Measurements from ENCODE around the gene AURKB. TPM values are rescaled to one million over a fixed set of nuclear protein-coding genes. Genes with fewer than 3 reads are reported as not detected.

The AURKB gene
- total RNA-seq, 1 experiment from 2014 or later, result 71.0 TPM

DNA sequence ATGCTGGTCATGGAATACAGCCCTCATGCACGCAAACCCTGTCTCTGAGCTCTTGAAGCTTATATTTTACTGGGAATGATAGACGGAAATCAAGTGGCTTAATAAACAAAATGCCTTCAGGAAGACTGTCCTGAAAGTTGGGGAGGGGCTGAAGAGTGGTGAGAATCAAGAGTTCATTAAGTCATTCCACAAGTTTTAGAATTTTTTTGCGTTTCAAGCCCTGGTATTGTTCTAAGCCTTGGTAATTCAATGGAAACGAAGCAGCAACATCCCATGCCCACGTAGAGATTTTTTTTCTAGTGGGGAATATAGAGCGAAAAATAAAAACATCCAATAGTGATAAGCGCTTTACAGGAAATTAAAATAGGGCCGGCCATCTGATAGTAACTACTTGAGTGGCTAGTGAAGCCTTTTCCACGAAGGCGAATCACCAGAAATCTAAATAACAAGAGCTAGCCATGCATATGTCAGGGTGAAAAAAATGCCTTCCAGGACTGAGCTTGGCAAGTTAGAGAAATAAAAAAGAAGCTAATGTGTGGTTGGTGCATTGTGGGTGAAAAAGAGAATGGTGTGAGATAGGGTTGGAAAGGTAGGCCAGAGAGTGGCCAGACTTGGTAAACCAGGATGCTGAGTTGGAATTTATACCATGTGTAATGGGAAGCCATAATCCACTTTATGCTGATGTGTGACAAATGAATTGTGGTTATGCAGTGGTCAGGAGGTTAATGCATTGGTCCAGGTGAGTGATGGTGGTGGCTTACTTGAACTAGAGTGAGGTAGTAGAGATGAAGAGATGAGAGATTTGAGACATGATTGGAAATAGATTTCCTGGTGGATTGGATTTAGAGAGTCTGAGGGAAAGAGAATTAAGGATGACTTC, 39.5 kb upstream of the AURKB start:
- Histone ChIP-seq H3K9me3 (ENCODE audit: low read length) (no peaks in the 10 kb centered on the region), H3K4me3 (ENCODE audit: low read length) (peak overlapping the region; percentile 73), H3K9me2 (replicated peaks; ENCODE audit: insufficient read depth, low read length) (no peaks in the 10 kb centered on the region), H3K27ac (ENCODE audit: low read length) (peak overlapping the region; percentile 67), H4K20me1 (ENCODE audit: insufficient read depth, low read depth, low read length) (no peaks in the 10 kb centered on the region), H3K36me3 (ENCODE audit: insufficient read depth, low read length) (peaks cover 18% of the 10 kb centered on the region), H2AFZ (ENCODE audit: low read length) (no peak overlapping the region), H3K4me1 (ENCODE audit: low read length) (peaks cover 20% of the 10 kb centered on the region), H3K4me2 (ENCODE audit: low read depth, low read length, poor library complexity, severe bottlenecking) (peak overlapping the region; percentile 75), H3K9ac (ENCODE audit: low read length) (peak overlapping the region; percentile 77), H3K27me3 (ENCODE audit: low read length) (no peaks in the 10 kb centered on the region), H3K79me2 (ENCODE audit: low read length) (peaks cover 55% of the 10 kb centered on the region)
- peak; percentile 53 for DNase-seq

DNA sequence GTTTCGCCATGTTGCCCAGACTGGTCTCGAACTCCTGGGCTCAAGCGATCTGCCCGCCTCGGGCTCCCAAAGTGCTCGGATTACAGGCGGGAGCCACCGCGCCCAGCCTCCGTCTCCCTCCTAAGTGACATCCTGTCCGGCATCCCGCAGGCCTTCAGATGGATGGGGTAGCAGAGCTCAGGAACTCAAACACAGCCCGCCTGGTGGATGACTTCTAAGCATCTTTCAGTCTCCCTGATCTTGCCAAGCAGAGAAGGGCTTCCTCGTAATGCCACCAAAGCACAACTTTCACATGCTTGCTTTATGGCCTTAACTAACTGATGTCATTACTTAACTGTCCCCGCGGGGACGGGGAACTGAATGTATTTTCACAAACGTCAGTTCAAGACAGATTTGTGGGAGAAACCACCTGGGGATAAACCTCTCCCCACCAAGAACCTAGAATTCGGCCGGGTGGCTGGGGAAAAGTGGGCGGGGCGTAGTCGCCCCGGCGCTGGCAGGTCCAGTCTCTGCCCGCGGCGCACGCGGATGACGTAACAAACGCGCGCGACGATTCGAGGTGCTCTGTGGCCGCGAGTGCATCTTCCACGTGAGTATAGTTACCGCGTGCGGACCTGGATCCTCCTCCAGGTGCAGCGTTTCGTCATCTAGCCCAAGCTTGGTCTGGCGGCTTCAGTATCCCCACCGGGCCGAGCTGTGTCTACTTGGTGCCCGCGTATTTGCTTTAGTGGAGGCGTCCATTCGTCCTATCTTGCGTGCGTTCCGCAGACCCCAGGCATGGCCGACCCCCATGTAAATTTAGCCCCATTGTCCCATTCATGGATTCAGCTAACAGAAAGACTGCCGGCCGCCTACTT, 38.6 kb upstream of the AURKB start, which contains the start of gene PFAS:
Gene PFAS (plus strand): TSS at position 539 of the 857 bp plus-strand sequence. CDS start 4,649 bp downstream, outside the sequence.
- Histone ChIP-seq H2AFZ (ENCODE audit: low read length) (no peak within 1 kb of the TSS), H4K20me1 (ENCODE audit: insufficient read depth, low read depth, low read length) (no peaks in the 10 kb centered on the region), H3K9me3 (ENCODE audit: low read length) (no peaks in the 10 kb centered on the region), H3K9ac (ENCODE audit: low read length) (peak within 1 kb of the TSS; percentile 77), H3K79me2 (ENCODE audit: low read length) (peaks cover 62% of the 10 kb centered on the region), H3K4me2 (ENCODE audit: low read depth, low read length, poor library complexity, severe bottlenecking) (peak within 1 kb of the TSS; percentile 75), H3K4me3 (ENCODE audit: low read length) (peak within 1 kb of the TSS; percentile 73), H3K36me3 (ENCODE audit: insufficient read depth, low read length) (peaks cover 17% of the 10 kb centered on the region), H3K27me3 (ENCODE audit: low read length) (no peaks in the 10 kb centered on the region), H3K4me1 (ENCODE audit: low read length) (peaks cover 20% of the 10 kb centered on the region), H3K9me2 (replicated peaks; ENCODE audit: insufficient read depth, low read length) (no peaks in the 10 kb centered on the region), H3K27ac (ENCODE audit: low read length) (peak within 1 kb of the TSS; percentile 94)
- DNase-seq, result peak; percentile 99

DNA sequence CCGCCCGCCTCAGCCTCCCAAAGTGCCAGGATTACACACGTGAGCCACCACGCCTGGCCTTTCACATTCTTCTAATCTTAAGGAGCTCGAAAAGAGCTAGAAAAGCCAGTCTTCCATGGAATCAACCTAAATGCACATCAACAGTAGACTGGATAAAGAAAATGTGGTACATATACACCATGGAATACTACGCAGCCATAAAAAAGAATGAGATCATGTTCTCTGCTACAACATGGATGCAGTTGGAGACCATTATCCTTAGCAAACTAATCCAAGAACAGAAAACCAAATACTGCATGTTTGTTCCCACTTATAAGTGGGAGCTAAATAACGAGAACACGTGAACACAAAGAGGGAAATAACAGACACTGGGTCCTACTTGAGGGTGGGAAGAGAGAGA, 34.4 kb upstream of the AURKB start:
- H3K36me3 ChIP-seq (ENCODE audit: insufficient read depth, low read length), result peaks cover 8% of the 10 kb centered on the region
- no peak overlapping the region for H2AFZ ChIP-seq (ENCODE audit: low read length)
- peaks cover 40% of the 10 kb centered on the region for H3K79me2 ChIP-seq (ENCODE audit: low read length)
- H3K9me3 ChIP-seq (ENCODE audit: low read length), result no peaks in the 10 kb centered on the region
- no peak overlapping the region for H3K9ac ChIP-seq (ENCODE audit: low read length)
- DNase-seq, result no peak
- no peaks in the 10 kb centered on the region for H3K9me2 ChIP-seq (replicated peaks; ENCODE audit: insufficient read depth, low read length)
- no peak overlapping the region for H3K4me3 ChIP-seq (ENCODE audit: low read length)
- H3K27ac ChIP-seq (ENCODE audit: low read length), result no peak overlapping the region
- H3K4me2 ChIP-seq (ENCODE audit: low read depth, low read length, poor library complexity, severe bottlenecking), result no peak overlapping the region
- H4K20me1 ChIP-seq (ENCODE audit: insufficient read depth, low read depth, low read length), result no peaks in the 10 kb centered on the region
- no peaks in the 10 kb centered on the region for H3K27me3 ChIP-seq (ENCODE audit: low read length)
- peaks cover 10% of the 10 kb centered on the region for H3K4me1 ChIP-seq (ENCODE audit: low read length)

DNA sequence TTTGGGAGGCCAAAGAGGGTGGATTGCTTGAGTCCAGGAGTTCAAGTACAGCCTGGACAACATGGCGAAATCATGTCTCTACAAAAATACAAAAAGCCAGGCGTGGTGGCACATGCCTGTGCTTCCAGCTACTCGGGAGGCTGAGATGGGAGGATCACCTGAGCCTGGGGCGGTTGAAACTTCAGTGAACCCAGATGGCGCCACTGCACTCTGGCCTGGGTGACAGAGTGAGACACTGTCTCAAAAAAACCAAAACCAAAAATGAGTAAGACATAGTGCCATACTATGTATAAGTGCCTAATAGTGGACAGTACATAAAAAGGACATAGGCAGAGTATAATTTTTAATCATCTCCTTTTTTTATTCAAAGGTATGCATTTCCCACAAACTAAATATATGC, 33.5 kb upstream of the AURKB start:
- Histone ChIP-seq H4K20me1 (ENCODE audit: insufficient read depth, low read depth, low read length) (no peaks in the 10 kb centered on the region), H3K4me1 (ENCODE audit: low read length) (peaks cover 10% of the 10 kb centered on the region), H3K27ac (ENCODE audit: low read length) (no peak overlapping the region), H3K9me2 (replicated peaks; ENCODE audit: insufficient read depth, low read length) (no peaks in the 10 kb centered on the region), H3K79me2 (ENCODE audit: low read length) (peaks cover 34% of the 10 kb centered on the region), H3K36me3 (ENCODE audit: insufficient read depth, low read length) (peaks cover 8% of the 10 kb centered on the region), H3K4me3 (ENCODE audit: low read length) (no peak overlapping the region), H3K9me3 (ENCODE audit: low read length) (no peaks in the 10 kb centered on the region), H3K27me3 (ENCODE audit: low read length) (no peaks in the 10 kb centered on the region), H2AFZ (ENCODE audit: low read length) (no peak overlapping the region), H3K9ac (ENCODE audit: low read length) (no peak overlapping the region), H3K4me2 (ENCODE audit: low read depth, low read length, poor library complexity, severe bottlenecking) (no peak overlapping the region)
- no peak for DNase-seq

DNA sequence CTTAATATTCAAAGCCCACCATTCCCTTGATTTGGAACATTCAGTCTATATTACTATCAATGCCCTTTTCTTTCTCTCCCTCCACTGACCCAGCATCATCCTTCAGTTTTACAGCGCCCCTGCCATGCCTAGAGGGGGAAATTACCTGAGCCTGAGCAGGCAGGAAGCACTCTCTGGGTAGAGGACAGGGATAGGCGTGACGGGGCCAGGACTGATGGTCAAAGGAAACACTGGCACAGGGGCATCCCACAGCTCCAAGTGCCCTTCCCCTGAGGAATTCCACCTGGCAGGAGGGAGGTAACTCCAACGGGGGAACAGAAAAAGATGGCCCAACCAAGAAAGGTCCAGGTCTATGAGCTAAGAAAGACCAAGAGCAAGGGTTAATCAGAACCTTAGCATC, 27.5 kb upstream of the AURKB start:
- DNase-seq, result no peak
- 0 out of 2 replicates have a peak, but pooled peaks cover 3% of the 10 kb centered on the region for H3K36me3 ChIP-seq (ENCODE audit: insufficient read depth, low read length)
- H3K79me2 ChIP-seq (ENCODE audit: low read length), result peaks cover 4% of the 10 kb centered on the region; the same call in 1 of the 2 replicates

DNA sequence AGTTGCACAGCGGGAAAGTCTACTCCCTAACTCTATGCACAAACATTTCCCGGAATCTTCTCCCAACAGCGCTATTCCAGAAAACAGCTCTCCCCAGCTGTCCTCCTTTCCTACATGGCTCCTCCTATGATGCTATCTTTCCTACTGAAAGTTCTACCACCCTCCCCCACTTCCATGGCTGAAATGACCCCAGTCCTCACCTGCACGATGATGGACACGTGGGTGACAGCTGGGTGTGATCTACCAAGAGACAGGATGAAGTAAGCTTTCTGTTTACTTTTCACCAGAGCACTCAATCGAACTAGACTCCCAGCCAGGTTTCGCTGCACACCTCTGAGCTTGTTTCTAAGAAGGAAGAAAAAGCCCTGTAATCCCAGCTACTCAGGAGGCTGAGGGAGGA, 26.8 kb upstream of the AURKB start:
- no peak overlapping the region for H3K27ac ChIP-seq (ENCODE audit: low read length)
- DNase-seq, result no peak
- H3K4me2 ChIP-seq (ENCODE audit: low read depth, low read length, poor library complexity, severe bottlenecking), result no peak overlapping the region
- H3K36me3 ChIP-seq (ENCODE audit: insufficient read depth, low read length), result 0 out of 2 replicates have a peak, but pooled peaks cover 3% of the 10 kb centered on the region
- no peaks in the 10 kb centered on the region for H3K79me2 ChIP-seq (ENCODE audit: low read length)
- no peaks in the 10 kb centered on the region for H3K27me3 ChIP-seq (ENCODE audit: low read length)
- no peaks in the 10 kb centered on the region for H3K4me1 ChIP-seq (ENCODE audit: low read length)
- no peak overlapping the region for H3K9ac ChIP-seq (ENCODE audit: low read length)
- H3K9me2 ChIP-seq (replicated peaks; ENCODE audit: insufficient read depth, low read length), result no peaks in the 10 kb centered on the region
- no peak overlapping the region for H3K4me3 ChIP-seq (ENCODE audit: low read length)
- H2AFZ ChIP-seq (ENCODE audit: low read length), result no peak overlapping the region
- no peaks in the 10 kb centered on the region for H4K20me1 ChIP-seq (ENCODE audit: insufficient read depth, low read depth, low read length)
- no peaks in the 10 kb centered on the region for H3K9me3 ChIP-seq (ENCODE audit: low read length)

More for the DNA sequence above, 27.5 kb upstream of the AURKB start:
- Histone ChIP-seq H3K4me3 (ENCODE audit: low read length) (no peak overlapping the region), H3K27me3 (ENCODE audit: low read length) (no peaks in the 10 kb centered on the region), H3K27ac (ENCODE audit: low read length) (no peak overlapping the region), H3K4me2 (ENCODE audit: low read depth, low read length, poor library complexity, severe bottlenecking) (no peak overlapping the region), H3K9me3 (ENCODE audit: low read length) (no peaks in the 10 kb centered on the region), H2AFZ (ENCODE audit: low read length) (no peak overlapping the region), H3K4me1 (ENCODE audit: low read length) (no peaks in the 10 kb centered on the region), H3K9me2 (replicated peaks; ENCODE audit: insufficient read depth, low read length) (no peaks in the 10 kb centered on the region), H3K9ac (ENCODE audit: low read length) (no peak overlapping the region), H4K20me1 (ENCODE audit: insufficient read depth, low read depth, low read length) (no peaks in the 10 kb centered on the region)

DNA sequence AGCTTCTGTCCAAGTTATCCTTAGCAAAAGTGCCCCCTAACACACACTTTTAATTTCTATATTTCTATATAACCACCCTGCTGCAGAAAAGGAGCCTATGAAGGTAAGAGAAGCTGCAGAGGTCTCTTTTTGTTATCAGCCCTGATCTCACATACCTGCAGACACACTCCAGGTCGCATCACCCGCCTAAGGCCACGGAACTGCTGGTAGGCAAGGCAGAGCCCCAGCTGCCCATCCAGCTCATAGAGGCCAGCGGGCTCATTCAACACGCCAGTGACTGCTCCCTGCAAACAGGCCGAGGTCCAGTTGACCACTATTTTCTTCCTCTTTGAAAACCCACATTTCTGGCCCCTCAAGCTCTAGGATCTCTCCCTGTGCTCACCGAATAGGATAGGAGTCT, 25.3 kb upstream of the AURKB start:
- no peak overlapping the region for H3K4me2 ChIP-seq (ENCODE audit: low read depth, low read length, poor library complexity, severe bottlenecking)
- no peaks in the 10 kb centered on the region for H3K9me3 ChIP-seq (ENCODE audit: low read length)
- no peaks in the 10 kb centered on the region for H3K9me2 ChIP-seq (replicated peaks; ENCODE audit: insufficient read depth, low read length)
- no peaks in the 10 kb centered on the region for H3K79me2 ChIP-seq (ENCODE audit: low read length)
- H2AFZ ChIP-seq (ENCODE audit: low read length), result no peak overlapping the region
- no peaks in the 10 kb centered on the region for H4K20me1 ChIP-seq (ENCODE audit: insufficient read depth, low read depth, low read length)
- no peaks in the 10 kb centered on the region for H3K4me1 ChIP-seq (ENCODE audit: low read length)
- H3K4me3 ChIP-seq (ENCODE audit: low read length), result no peak overlapping the region
- no peaks in the 10 kb centered on the region for H3K27me3 ChIP-seq (ENCODE audit: low read length)
- no peak overlapping the region for H3K9ac ChIP-seq (ENCODE audit: low read length)
- no peak for DNase-seq
- H3K27ac ChIP-seq (ENCODE audit: low read length), result no peak overlapping the region
- peaks cover 11% of the 10 kb centered on the region; the same call in 1 of the 2 replicates for H3K36me3 ChIP-seq (ENCODE audit: insufficient read depth, low read length)
